Measurements from ENCODE around the gene METTL27. TPM values are rescaled to one million over a fixed set of nuclear protein-coding genes. Genes with fewer than 3 reads are reported as not detected.

Gene METTL27
- total RNA-seq, 2 donors from 2014 or later: 2.1 to 3.3 TPM

- 40% methylated on average over 9 of the region's 9 CpGs for WGBS, 2 donors
- no peaks in the 10 kb centered on the region for H3K9me3 ChIP-seq
- no peaks in the 10 kb centered on the region for H3K27me3 ChIP-seq
- TF ChIP-seq POLR2A (IDR thresholded peaks at IDR 0.05) (no peak), CTCF (IDR thresholded peaks at IDR 0.05) (no peak)
- H3K27ac ChIP-seq: no peak overlapping the region
- intact Hi-C loops (cut with DNase I): no loop called here
- no peaks in the 10 kb centered on the region for H3K36me3 ChIP-seq (replicated peaks in 1 of 2; ENCODE audit: insufficient read depth in 1 of 2, low read depth in 2 of 2)
- DNase-seq (no peak), ATAC-seq (no peak)
- H3K4me3 ChIP-seq: no peak overlapping the region
- peaks cover 15% of the 10 kb centered on the region for H3K4me1 ChIP-seq
Measured at GRCh38 chr7:73844131-73844547, 1.8 kb upstream of the METTL27 start.

- no peaks in the 10 kb centered on the region for H3K27me3 ChIP-seq
- intact Hi-C loops (cut with DNase I): no loop called here
- DNase-seq: no peak
Measured at GRCh38 chr7:73841689-73842066, 638 bp downstream of the METTL27 start.

GRCh38 chr7:73840715-73841379, 1.5 kb downstream of the METTL27 start:
- no peak overlapping the region for H3K4me3 ChIP-seq
- no peaks in the 10 kb centered on the region for H3K36me3 ChIP-seq (replicated peaks in 1 of 2; ENCODE audit: insufficient read depth in 1 of 2, low read depth in 2 of 2)
- intact Hi-C loops (cut with DNase I): no loop called here
- no peaks in the 10 kb centered on the region for H3K27me3 ChIP-seq
- TF ChIP-seq CTCF (IDR thresholded peaks at IDR 0.05) (no peak), POLR2A (IDR thresholded peaks at IDR 0.05) (no peak)
- DNase-seq: no peak
- WGBS, 2 donors: 86 to 90% methylated on average over 14 to 16 of the region's 16 CpGs
- no peaks in the 10 kb centered on the region for H3K9me3 ChIP-seq
- H3K27ac ChIP-seq: peak overlapping the region in 2 of 4 donors; percentile 10 to 44
- peaks cover 15% of the 10 kb centered on the region for H3K4me1 ChIP-seq
- no peak for ATAC-seq

More at GRCh38 chr7:73841689-73842066, 638 bp downstream of the METTL27 start:
- H3K4me1 ChIP-seq: peaks cover 15% of the 10 kb centered on the region
- H3K4me3 ChIP-seq: peak overlapping the region in 1 of 2 donors; percentile 58
- 30% methylated on average over 14 of the region's 15 CpGs; no CpG with 5 or more reads in 1 of the 2 donors for WGBS, 2 donors
- no peaks in the 10 kb centered on the region for H3K9me3 ChIP-seq
- TF ChIP-seq POLR2A (IDR thresholded peaks at IDR 0.05) (no peak), CTCF (IDR thresholded peaks at IDR 0.05) (no peak)
- no peaks in the 10 kb centered on the region for H3K36me3 ChIP-seq (replicated peaks in 1 of 2; ENCODE audit: insufficient read depth in 1 of 2, low read depth in 2 of 2)
- ATAC-seq: no peak
- peak overlapping the region in 3 of 4 donors; percentile 82 to 89 (median 84) for H3K27ac ChIP-seq

- intact Hi-C loops (cut with DNase I): no loop called here
Measured at GRCh38 chr7:73839743-73840714, 2.3 kb downstream of the METTL27 start.

More at GRCh38 chr7:73839743-73840714, 2.3 kb downstream of the METTL27 start:
- H3K36me3 ChIP-seq (replicated peaks in 1 of 2; ENCODE audit: insufficient read depth in 1 of 2, low read depth in 2 of 2): no peaks in the 10 kb centered on the region
- no peaks in the 10 kb centered on the region for H3K27me3 ChIP-seq
- DNase-seq (peak in 2 of 4 donors; percentile 51 to 73), ATAC-seq (no peak)
- 75 to 83% methylated on average over 20 to 22 of the region's 22 CpGs for WGBS, 2 donors
- H3K9me3 ChIP-seq: no peaks in the 10 kb centered on the region
- TF ChIP-seq POLR2A (IDR thresholded peaks at IDR 0.05): no peak
- no peak for TF ChIP-seq CTCF (IDR thresholded peaks at IDR 0.05)
- H3K4me3 ChIP-seq: no peak overlapping the region
- H3K27ac ChIP-seq: peak overlapping the region in 2 of 4 donors; percentile 10 to 44
- H3K4me1 ChIP-seq: peaks cover 15% of the 10 kb centered on the region
